GM21717 (cell line): ENCODE data around the gene NIN.

Experiments used
- ATAC-seq: cut with Tn5 transposase; IDR thresholded peaks from one replicate; pipeline ENCODE4 v1.9.1; 2021; ENCODE audit warnings: mild to moderate bottlenecking, moderate library complexity; ENCODE audit not compliant: unreplicated experiment

NIN gene

GRCh38 chr14:50844391-50844790, 13.4 kb upstream of the NIN start:
- ATAC-seq, result no peak

GRCh38 chr14:50839691-50840090, 8.7 kb upstream of the NIN start:
- no peak for ATAC-seq

GRCh38 chr14:50839048-50839447, 8.1 kb upstream of the NIN start:
- ATAC-seq, result no peak

DNA sequence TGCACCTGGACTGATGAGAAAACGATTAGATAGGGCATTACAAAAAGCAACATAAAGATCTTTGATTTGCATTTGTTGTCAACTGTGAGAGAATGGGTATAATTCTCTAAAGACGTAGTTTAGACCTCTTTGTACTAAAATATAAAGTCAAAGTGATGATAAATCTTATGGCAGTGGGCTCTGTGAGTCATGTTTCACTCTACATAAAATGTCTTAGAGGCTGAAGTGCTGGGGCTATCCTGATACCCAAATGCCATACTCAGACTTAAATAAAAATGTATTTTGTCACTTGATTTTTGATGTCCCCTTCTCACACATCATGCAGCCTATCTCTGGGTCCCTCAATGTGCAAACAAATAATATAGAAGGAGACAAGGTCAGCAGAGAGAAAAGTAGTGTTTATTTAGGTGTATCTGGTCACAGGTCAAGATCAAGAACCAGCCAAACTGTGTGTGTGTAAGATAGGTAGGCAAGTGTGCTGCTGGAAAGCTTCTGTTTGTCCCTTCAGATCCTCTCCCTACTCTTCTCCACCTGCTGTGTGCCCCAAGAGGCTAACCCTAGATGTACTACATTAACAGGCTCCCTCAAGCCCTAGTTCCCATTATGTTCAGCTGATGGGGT, 7.0 kb upstream of the NIN start:
- no peak for ATAC-seq

- ATAC-seq, result no peak
Measured at GRCh38 chr14:50837271-50837670, 6.3 kb upstream of the NIN start.

DNA sequence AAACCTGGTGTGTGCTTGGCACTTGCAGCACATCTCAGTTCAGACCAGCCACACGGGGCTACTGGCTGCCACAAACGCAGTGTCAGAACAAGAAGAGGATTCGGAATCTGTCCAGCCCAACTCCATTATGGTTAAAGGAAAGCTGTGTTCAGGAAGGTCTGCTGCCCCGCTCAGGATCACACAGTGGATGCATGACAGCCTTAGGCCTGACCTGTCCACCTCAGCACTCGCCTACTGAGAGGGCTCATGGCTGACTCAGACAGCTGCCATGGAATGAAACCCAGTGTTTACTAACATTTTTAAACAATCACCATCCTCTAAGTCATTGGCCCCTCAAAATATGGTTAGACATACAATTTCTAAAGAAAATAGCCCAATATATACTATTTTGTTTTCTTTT, 5.6 kb upstream of the NIN start:
- no peak for ATAC-seq

GRCh38 chr14:50835280-50835679, 4.3 kb upstream of the NIN start:
- no peak for ATAC-seq

GRCh38 chr14:50834802-50835276, 3.9 kb upstream of the NIN start:
- no peak for ATAC-seq

GRCh38 chr14:50832935-50833630, 2.1 kb upstream of the NIN start:
- ATAC-seq, result no peak

DNA sequence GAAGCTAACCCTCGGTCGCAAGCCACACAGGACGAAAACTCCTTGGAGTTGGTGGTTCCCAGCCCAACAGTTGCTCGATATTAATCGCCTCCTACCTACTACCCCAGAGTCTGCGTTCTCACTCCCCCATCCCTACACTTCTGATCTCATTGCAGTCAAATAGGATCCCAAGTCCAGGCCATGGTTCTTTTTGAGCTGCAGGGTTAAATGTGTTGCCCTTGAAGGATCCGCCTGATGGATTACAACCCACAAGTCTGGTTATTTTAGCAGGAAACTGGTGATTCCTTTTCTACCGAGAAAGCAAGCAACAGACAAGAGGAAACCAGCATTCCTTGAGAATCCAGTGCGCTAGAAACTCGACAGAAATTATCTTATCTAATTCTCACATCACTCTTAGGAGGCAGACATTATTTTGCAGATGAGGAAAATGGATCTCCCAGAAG, 785 bp upstream of the NIN start:
- ATAC-seq, result no peak

- peak; percentile 38 for ATAC-seq
Measured at GRCh38 chr14:50830044-50830931, 674 bp downstream of the NIN start.

DNA sequence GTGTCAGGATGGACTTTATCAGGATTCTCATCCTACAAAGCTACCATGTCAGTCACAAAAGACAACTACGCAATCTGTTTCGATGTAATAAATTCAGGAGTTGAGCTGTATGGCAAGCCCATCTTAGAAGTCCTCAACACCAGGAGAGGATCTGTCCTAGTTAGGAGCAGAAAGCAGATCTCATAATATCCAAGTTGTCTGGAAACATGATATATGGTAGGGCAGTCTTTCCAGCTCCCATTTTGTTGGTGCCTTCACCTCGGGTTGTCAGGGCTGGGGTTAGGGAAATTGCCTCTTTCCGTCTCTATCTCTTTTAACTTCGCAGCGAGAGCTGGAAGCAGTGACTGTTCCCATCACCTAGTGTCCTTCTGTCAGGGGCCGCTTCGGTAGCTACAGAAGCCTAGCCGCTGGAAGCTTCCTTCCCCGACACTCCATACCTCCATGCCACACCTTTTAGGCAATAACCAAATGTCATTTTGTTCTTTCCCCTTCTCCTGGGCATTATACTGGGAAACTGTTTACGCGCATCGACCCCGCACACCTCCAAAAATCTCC, 1.4 kb downstream of the NIN start:
- ATAC-seq, result peak; percentile 3

GRCh38 chr14:50828721-50829488, 2.1 kb downstream of the NIN start:
- ATAC-seq, result no peak

DNA sequence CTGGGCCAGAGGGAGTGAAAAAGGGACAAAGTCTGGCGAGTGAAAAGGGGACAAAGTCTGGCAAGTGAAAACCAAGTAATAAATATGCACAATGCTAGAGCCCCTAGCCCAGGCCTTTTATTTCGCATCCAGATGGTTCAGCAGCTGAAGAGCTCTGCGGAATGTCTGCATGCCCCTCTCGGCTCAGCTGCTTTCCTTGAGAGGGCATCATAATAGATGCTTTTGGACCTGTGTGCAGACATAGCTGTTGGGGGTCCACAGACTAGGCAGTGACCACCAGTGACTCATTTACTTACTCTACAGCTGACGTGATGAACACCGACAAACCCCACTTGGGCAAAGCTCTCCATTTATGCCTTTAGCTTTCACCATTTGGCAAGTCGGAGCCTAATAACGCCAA, 4.3 kb downstream of the NIN start:
- ATAC-seq, result no peak

DNA sequence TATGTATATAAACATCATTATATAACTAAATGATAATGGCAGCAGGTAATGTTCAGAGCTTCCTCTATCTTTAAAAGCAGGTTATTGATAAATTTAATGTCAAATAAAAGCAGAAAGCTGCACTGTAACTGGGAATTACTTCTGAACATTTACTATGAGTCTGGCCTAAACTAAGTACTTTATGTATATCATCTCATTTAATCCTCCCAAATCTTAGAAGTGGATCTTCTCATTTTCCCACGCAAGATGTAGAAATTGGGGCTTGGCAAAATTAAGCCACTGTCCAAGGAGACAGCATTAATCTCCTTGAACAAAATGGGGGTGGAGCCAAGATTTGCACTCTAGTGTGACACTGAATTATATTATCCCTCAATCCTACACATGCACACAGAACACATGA, 5.7 kb downstream of the NIN start:
- ATAC-seq, result no peak

GRCh38 chr14:50823762-50824636, 7.0 kb downstream of the NIN start:
- ATAC-seq, result peak; percentile 54

DNA sequence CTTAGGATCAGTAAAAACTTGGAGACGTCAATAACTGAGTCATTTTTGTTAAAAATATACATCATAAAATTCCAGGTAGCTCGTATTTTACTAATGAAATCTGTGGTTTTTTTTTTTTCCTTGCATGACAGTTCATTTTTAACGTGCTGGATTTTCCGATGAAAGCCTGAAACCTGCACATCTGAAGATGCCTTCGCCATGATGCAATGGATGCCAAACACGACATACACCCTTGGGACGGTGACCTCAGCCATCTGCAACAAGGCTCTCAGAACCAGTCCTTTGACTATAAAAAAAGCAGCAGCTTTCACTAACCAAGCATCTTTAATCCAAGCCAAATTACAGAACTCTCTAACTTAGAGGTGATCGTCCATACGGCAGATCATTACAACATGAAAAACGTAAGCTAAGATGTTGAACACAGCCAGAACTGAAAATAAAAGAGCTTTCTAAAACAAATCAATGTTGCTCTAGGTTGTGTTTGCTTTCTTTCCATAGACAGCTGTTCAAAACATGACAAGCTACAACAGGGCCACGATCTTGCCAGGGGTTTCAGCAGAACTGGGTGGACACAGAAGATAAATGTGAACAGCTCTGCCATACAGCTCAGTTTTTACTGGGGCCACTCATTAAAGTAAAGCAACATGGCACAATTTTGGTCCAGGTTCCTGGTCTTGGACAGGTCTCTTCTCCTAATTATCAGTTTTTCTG, 7.8 kb downstream of the NIN start:
- peak; percentile 28 for ATAC-seq

DNA sequence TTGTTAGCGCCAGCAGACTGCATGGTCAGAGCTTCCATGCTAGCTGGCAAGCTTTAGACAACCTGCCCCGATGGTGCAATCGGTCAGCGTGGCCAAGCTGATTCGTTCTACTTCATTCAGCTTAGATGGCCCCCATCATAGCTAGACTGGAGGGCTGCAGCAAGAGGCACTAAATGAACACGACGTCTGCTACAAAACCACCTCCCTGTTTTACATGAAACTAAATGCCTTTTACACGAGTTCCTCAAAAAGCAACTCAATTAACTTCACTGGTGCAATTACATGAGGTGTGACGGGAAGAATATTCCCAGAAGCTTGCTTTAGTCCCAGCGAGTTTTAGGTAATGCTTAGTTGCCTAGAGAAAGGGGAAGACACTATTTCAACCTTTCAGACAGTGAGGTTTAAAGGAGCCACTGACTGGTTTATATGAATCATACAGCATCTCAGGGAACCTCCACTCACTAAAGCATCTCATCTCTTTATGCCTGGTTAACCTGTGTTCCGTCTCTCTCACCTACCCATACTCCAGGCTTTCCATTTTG, 8.4 kb downstream of the NIN start:
- ATAC-seq, result no peak
